Activated naive CD8-positive, alpha-beta T cell (primary cell): Measurements from ENCODE around the gene DERL3.
A peak's percentile ranks its signal among the peaks of the same experiment; 100 is the strongest.

Experiments
- H3K27ac Mint-ChIP-seq: one replicate; pipeline ENCODE4 v1.8.0; 2021; ENCODE audit warnings: mixed read lengths
- H3K27me3 Mint-ChIP-seq: one replicate; pipeline ENCODE4 v1.8.0; 2021; ENCODE audit warnings: mixed read lengths
- H3K36me3 Mint-ChIP-seq: one replicate; pipeline ENCODE4 v1.8.0; 2021; ENCODE audit warnings: mixed read lengths
- H3K4me1 Mint-ChIP-seq: one replicate; pipeline ENCODE4 v1.8.0; 2021; ENCODE audit warnings: low read depth, mixed read lengths
- H3K4me3 Mint-ChIP-seq: one replicate; pipeline ENCODE4 v1.8.0; 2021; ENCODE audit warnings: mild to moderate bottlenecking, mixed read lengths
- H3K9me3 Mint-ChIP-seq: one replicate; pipeline ENCODE4 v1.8.0; 2021; ENCODE audit warnings: low read depth, mixed read lengths

DERL3 gene

DNA sequence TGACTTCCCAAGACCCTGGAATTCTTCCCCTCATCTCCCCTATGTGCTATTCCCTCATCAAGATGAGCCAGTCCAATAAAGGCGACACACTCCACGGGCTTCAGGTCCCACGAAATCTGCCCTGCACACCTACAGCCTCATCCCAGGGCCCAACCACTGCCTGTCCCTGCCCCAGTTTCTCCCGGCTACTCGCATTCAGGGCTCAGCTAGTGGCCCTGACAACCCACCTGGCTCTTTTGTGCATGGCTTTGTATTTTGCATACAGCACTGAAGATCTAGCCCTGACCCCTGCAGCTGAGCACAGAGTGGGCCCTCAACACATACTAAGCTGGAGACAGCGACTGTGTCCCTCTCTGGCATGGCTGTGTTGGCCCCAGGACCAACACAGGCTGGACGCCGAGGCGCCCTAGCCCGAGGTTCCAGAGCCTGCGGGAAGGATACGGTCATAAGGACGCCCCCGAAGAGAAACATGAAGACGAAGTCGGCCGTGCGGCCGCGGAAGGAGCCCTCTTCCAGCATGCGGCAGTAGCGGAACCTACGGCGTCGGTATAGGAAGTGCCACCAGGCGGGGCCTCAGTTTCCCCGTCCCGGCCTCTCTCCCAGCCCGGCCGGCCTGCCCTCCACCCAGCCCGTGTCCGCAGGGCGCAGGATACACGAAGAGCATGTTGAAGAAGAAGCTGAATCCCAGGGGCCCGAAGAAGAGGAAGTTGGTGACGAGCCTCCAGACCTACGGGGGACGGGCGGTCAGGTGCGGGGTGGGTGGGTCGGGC is 710 bp downstream of the DERL3 start:
- Mint-ChIP-seq H3K27ac (peak overlapping the region; percentile 95), H3K4me3 (peak overlapping the region; percentile 94), H3K4me1 (peaks cover 20% of the 10 kb centered on the region), H3K27me3 (no peaks in the 10 kb centered on the region), H3K36me3 (no peaks in the 10 kb centered on the region), H3K9me3 (no peaks in the 10 kb centered on the region)

DNA sequence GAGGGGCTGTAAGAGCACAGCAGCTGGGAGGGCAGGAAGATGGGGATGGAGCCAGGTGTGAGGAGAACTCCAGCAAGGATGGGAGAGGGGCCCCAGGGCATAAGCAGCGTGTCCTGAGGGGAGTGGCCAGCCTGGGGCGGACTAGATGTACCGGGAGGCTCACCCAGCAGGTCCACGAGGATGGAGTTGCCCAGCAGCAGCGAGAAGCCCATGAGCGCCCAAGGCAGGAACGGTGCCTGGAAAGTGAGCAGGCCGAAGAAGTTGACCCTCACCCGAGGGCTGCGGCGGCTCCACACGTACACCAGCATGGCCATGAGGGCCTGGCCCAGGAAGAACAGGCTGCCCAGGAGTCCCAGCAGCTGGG is 1.3 kb downstream of the DERL3 start:
- H3K4me1 Mint-ChIP-seq, result peaks cover 20% of the 10 kb centered on the region
- H3K36me3 Mint-ChIP-seq, result no peaks in the 10 kb centered on the region
- no peaks in the 10 kb centered on the region for H3K9me3 Mint-ChIP-seq
- H3K27ac Mint-ChIP-seq, result no peak overlapping the region
- peak overlapping the region; percentile 94 for H3K4me3 Mint-ChIP-seq
- no peaks in the 10 kb centered on the region for H3K27me3 Mint-ChIP-seq

DNA sequence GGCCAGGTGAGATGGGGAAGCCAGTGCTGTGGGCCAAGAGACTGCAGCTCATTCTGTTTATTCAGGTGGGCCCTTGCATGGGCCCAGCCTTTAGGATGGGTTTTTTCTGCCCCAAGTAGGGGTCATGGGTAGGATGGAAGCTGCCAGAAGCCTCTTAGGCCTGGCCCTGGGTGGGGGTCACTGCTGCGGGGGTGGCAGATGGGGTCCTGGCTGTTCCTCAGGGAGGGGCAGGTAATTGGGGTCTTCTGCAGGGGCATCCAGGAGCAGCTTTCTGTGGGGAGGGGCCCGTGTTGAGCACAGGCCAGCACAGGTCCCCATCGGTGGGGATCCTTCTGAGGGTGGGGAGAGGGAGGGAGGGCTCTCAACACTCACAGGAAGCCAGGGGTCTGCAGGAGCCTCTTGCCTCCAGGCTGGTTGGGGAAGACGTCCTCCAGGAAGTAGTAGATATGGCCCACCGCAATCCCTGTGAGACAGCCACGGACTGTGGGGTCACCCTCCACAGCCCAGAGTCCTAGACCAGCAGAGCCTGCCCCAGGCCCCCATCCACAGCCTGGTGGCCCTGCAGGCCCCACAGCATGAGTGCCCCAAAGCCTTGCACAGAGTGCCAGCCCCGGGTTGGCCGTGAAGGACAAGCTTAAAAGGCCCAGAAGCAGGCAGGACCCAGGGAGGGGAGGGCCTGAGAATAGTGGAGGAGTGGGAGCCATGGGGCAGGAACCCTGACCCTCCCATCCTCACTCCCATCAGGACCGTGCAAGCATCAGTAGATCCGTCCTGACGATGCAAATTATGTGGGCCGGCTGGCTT is 1.9 kb downstream of the DERL3 start:
- H3K4me3 Mint-ChIP-seq, result peak overlapping the region; percentile 94
- no peaks in the 10 kb centered on the region for H3K36me3 Mint-ChIP-seq
- H3K4me1 Mint-ChIP-seq, result peaks cover 20% of the 10 kb centered on the region
- H3K9me3 Mint-ChIP-seq, result no peaks in the 10 kb centered on the region
- H3K27ac Mint-ChIP-seq, result no peak overlapping the region
- no peaks in the 10 kb centered on the region for H3K27me3 Mint-ChIP-seq

DNA sequence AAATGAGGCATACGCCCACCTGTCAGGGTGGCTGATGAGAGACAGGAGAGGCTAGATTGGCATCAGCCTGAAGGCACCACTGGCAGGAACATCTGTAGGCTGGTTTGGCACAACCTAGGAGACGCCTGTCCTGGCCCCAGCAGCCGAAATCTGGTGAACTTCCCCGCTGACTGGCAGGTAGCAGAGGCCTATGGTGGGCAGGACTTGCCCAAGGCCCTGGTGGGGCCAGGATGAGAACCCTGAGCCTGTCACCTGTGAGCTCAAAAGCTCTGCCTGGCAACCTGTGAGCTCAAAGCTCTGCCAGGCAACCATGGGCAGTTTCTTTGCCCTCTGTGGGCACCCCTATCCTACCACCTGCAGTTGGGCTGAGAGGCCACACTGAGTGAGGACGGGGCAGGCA is 2.5 kb downstream of the DERL3 start:
- Mint-ChIP-seq H3K27me3 (no peaks in the 10 kb centered on the region), H3K4me1 (peaks cover 20% of the 10 kb centered on the region), H3K4me3 (no peak overlapping the region), H3K27ac (no peak overlapping the region), H3K36me3 (no peaks in the 10 kb centered on the region), H3K9me3 (no peaks in the 10 kb centered on the region)

DNA sequence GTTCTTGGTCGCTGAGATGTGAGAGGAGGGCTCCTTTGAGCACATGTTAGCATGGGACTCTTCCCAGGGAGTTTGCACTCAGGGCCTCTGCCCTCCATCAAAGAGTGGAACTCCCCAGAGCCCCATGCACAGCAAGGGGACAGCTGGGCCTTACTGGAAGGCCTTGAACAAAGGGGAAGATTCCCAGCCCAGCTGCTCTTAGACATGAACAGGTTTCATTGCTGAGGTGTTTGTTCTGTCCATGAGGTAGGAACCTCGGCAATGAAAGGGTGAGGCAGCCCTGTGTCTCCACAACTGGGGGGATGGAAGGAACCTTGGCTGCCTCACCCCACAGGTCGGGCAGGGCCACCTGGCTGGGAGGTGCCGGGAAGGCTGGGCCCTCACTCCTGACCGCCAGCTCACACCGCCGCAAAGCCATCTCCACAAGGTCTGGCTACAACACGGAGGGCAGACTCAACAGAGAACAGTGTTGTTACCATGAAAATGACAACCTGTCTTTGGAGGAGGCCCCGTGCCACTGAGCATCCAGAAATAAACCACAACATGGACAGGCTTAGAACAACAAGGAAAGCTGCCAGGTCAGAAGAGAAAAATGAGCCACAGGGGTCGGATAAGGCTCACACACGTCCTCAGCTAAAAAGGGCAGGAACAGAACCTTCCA is 3.2 kb downstream of the DERL3 start:
- Mint-ChIP-seq H3K4me3 (no peak overlapping the region), H3K36me3 (no peaks in the 10 kb centered on the region), H3K27me3 (no peaks in the 10 kb centered on the region), H3K4me1 (peaks cover 20% of the 10 kb centered on the region), H3K9me3 (no peaks in the 10 kb centered on the region), H3K27ac (no peak overlapping the region)

DNA sequence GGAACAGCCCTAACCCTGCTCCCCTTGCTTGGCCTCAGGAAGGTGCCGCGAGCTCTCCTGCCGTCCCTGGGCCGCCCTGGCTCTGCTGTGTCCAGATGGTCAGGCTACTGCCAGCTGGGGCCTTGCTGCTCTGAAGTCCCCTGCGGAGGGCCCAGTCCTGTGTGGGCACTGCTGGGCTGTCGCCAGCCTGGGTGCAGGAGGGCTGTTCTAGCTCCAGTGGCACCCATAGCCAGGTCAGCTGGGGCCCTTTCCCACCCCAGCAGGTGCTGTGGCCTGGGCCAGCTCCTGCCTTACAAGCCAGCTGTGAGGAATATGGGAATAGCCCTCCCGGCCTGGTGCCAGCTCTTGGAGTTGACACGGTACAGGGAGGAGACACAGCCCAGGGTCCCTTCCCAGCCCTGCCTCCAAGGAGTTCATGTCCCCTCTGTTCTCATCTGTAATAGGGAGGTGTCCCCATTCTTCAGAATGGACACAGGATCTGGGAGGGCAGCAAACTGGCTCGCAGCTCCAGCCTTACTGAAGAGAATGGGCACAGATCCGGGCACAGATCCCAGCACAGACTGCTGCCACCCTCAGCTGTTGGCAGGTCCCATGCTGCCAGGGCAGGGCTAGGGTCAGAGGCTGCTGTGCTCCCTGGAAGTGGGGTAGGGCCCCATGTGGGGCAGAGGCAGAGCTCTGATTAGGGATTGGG is 3.9 kb downstream of the DERL3 start:
- Mint-ChIP-seq H3K27me3 (no peaks in the 10 kb centered on the region), H3K9me3 (no peaks in the 10 kb centered on the region), H3K27ac (no peak overlapping the region), H3K36me3 (no peaks in the 10 kb centered on the region), H3K4me3 (no peak overlapping the region), H3K4me1 (peaks cover 21% of the 10 kb centered on the region)

DNA sequence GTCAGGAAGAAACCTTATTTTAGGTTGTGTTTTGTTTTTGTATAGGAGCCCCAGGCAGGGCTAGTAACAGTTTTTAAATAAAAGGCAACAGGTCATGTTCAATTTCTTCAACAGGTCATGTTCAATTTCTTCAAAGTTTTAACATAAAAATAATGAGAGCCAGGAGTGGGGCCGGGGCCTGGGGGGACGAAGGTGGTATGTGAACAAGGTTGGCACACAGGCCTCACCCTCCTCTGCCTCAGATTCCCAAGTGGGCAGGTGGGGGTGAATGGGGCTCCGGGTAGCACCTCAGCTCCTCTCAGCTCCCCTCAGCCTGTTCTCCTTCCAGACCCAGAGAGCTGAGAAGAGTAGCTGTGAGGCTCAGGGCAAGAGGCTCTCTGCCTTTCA is 4.4 kb downstream of the DERL3 start:
- H3K27ac Mint-ChIP-seq, result no peak overlapping the region

DNA sequence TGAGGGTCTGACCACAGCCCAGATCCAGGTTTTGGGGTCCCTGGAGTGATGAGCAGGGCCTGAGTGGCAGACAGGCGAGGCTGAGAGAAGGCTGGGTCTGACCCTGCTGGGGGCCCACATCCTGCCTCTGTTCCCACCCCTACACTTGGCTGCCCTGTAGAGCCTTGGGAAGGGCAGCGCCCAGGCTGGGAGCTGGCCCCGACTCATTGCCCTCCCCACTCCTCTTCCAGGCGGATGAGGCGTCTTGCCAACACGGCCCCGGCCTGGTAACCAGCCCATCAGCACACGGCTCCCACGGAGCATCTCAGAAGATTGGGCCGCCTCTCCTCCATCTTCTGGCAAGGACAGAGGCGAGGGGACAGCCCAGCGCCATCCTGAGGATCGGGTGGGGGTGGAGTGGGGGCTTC is 4.9 kb downstream of the DERL3 start:
- peaks cover 12% of the 10 kb centered on the region for H3K4me1 Mint-ChIP-seq
- H3K27ac Mint-ChIP-seq, result no peak overlapping the region

More for the DNA sequence above, 4.4 kb downstream of the DERL3 start:
- no peaks in the 10 kb centered on the region for H3K27me3 Mint-ChIP-seq
- no peak overlapping the region for H3K4me3 Mint-ChIP-seq
- H3K9me3 Mint-ChIP-seq, result no peaks in the 10 kb centered on the region
- H3K36me3 Mint-ChIP-seq, result no peaks in the 10 kb centered on the region
- peaks cover 17% of the 10 kb centered on the region for H3K4me1 Mint-ChIP-seq

DNA sequence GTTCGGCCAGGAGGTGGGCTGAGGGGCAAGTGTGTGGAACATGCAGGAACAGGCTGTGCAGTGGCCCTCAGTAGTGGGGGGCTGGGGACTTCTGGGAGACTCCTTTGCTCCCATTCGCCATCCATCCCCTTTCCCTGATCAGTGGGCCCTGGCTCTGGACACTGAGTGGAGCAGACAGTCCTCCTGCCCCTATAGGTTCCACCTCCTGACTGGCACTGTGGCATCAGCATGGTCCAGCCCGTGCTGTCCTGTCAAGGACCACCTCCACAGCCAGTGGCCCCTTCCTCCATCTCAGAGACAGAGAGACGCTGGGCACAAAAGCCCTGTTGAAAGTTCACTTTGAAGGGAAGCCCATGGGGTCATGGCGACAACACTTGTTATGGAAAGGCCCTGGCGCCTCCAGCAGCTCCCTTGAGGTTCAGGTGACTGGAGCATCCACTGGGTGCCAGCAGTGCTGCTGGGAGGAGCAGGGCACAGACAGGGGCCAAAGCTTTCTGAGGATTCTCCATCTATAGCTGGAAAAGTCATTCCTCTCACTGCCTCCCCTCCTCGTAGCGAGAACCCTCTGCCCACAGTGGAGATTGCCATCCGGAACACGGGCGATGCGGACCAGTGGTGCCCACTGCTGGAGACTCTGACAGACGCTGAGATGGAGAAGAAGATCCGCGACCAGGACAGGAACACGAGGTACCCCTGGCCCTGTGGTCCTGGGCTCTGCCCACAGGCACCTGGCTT is 5.6 kb downstream of the DERL3 start:
- Mint-ChIP-seq H3K4me1 (peaks cover 9% of the 10 kb centered on the region), H3K9me3 (no peaks in the 10 kb centered on the region)

More for the DNA sequence above, 4.9 kb downstream of the DERL3 start:
- H3K9me3 Mint-ChIP-seq, result no peaks in the 10 kb centered on the region
- no peak overlapping the region for H3K4me3 Mint-ChIP-seq
- H3K27me3 Mint-ChIP-seq, result no peaks in the 10 kb centered on the region
- no peaks in the 10 kb centered on the region for H3K36me3 Mint-ChIP-seq

DNA sequence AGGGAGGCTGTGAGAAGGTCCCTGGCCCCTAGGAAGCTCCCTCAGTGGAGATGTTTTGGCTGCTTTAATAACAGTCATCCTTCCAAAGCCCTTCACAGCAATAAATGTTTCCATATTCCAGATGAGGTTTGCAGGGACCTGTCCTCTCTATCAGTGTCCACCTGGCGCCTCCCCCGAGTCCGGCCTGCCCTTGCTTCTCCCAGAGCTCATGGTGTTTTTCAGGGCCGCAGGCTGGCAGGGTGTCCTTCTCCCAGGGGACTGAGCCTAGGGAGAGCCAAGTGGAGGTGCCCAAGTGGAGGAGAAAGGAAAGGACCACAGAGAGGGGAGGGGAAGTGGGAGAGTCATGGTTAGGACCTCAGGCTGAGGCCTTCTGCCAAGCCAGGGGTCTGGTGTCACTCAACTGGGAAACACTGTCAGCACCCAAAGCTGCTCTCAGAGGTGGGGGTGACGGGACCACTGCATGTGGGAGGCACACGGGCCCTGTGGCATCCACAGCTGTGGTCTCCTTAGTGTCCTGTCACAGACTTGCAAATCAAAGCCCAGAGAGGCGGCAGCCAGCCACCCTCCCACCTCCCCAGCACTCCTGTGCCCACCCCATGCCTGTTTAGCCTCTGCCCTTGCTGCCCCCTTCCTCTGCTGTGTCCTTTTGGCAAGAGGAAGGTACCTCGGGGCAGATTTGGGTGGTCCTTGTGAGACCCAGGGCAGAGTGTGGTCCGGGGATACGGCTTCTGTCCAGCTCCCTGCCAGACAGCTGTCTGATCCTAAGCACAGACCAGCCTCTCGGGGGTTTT is 6.4 kb downstream of the DERL3 start:
- Mint-ChIP-seq H3K36me3 (no peaks in the 10 kb centered on the region), H3K4me1 (peaks cover 3% of the 10 kb centered on the region), H3K27me3 (no peaks in the 10 kb centered on the region), H3K4me3 (no peak overlapping the region), H3K27ac (no peak overlapping the region), H3K9me3 (no peaks in the 10 kb centered on the region)

More for the DNA sequence above, 5.6 kb downstream of the DERL3 start:
- no peak overlapping the region for H3K4me3 Mint-ChIP-seq
- H3K36me3 Mint-ChIP-seq, result no peaks in the 10 kb centered on the region
- no peaks in the 10 kb centered on the region for H3K27me3 Mint-ChIP-seq
- no peak overlapping the region for H3K27ac Mint-ChIP-seq

DNA sequence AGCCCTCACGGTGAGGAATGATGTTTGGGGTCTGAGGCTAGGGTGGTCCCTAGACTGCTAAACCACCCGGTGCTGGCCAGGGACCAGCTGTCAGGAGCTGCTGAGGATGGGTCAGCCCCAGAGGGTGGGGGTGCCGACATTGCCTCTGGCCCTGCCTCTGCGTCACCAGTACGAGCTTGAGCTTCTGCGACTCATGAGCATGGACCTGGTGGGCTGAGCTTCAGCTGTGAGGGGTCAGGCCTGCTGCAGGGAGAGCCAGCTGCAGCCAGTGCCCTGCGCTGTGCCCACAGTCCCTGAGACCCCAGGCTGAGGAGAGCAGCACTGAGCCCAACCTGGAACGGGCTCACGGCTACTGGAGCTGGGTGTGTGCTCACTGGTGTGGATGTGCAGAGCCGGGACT is 7.0 kb downstream of the DERL3 start:
- Mint-ChIP-seq H3K4me3 (no peak overlapping the region), H3K27ac (no peak overlapping the region), H3K27me3 (no peaks in the 10 kb centered on the region), H3K36me3 (no peaks in the 10 kb centered on the region), H3K9me3 (no peaks in the 10 kb centered on the region), H3K4me1 (peaks cover 3% of the 10 kb centered on the region)

DNA sequence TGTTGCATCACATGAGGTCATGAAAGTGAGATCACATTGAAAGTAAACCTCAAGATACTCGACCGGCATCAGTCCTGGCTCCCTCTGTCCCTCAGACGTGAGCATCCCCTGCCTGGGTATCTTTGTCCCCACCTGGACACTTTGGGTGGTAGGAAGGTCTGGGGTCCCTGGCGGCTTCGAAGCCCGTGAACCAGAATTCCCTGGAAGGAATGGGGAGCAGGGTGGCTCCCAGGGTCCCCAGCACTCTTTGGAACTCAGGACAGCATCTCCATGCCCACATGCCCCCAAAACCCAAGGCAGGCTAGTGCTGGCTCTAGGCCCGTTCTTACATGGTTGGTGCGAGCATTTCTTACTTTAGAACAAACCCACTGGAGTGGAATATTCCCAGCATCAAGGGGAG is 7.5 kb downstream of the DERL3 start:
- H3K27ac Mint-ChIP-seq, result no peak overlapping the region
- no peaks in the 10 kb centered on the region for H3K27me3 Mint-ChIP-seq
- no peaks in the 10 kb centered on the region for H3K9me3 Mint-ChIP-seq
- no peak overlapping the region for H3K4me3 Mint-ChIP-seq
- peaks cover 2% of the 10 kb centered on the region for H3K36me3 Mint-ChIP-seq
- peaks cover 3% of the 10 kb centered on the region for H3K4me1 Mint-ChIP-seq

DNA sequence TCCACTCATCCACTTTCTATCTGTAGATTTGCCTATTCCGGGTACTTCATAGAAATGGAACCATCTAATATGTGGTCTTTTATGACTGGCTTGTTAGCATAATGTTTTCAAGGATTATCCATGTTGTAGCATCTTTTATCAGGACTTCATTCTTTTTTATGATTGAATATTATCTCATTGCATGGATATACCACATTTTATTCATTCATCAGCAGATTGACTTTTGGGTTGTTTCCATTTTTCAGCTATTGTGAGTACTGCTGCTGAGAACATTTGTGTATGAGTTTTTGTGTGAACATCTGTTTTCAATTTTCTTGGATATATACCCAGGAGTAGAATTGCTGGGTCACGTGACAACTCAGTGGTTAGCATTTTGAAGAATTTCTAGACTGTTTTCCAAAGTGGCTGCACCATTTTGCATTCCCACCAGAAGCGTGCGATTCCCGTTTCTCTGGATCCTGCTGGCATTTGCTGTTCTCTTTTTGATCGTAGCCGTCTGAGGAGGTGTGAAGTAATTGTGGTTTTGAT is 8.9 kb downstream of the DERL3 start:
- Mint-ChIP-seq H3K27ac (no peak overlapping the region), H3K27me3 (no peaks in the 10 kb centered on the region)

More for the DNA sequence above, 8.9 kb downstream of the DERL3 start:
- H3K9me3 Mint-ChIP-seq, result no peaks in the 10 kb centered on the region
- peaks cover 3% of the 10 kb centered on the region for H3K4me1 Mint-ChIP-seq
- no peak overlapping the region for H3K4me3 Mint-ChIP-seq
- H3K36me3 Mint-ChIP-seq, result peaks cover 3% of the 10 kb centered on the region
